Measurements from ENCODE around the gene PLA2G4A. TPM values are rescaled to one million over a fixed set of nuclear protein-coding genes. Genes with fewer than 3 reads are reported as not detected.

PLA2G4A gene
- total RNA-seq, 1 experiment from 2014 or later, result 8.6 TPM

- Histone ChIP-seq H3K9me2 (ENCODE audit: insufficient read depth) (no peaks in the 10 kb centered on the region), H3K36me3 (ENCODE audit: control insufficient read depth in 1 of 2, insufficient read depth in 2 of 2, low read length in 2 of 2) (no peaks in the 10 kb centered on the region), H3K4me2 (ENCODE audit: low read length) (no peak overlapping the region), H4K20me1 (ENCODE audit: insufficient read depth) (no peaks in the 10 kb centered on the region), H3K79me2 (ENCODE audit: insufficient read depth, low read length) (no peaks in the 10 kb centered on the region), H3K4me1 (ENCODE audit: control insufficient read depth in 1 of 2, insufficient read depth in 2 of 2, low read length in 2 of 2) (no peaks in the 10 kb centered on the region), H2AFZ (ENCODE audit: low read depth, low read length, poor library complexity, severe bottlenecking) (no peak overlapping the region), H3K9ac (ENCODE audit: low read length) (no peak overlapping the region), H3K9me3 (ENCODE audit: control insufficient read depth in 1 of 2, insufficient read depth in 1 of 2, low read depth in 1 of 2, low read length in 2 of 2) (no peaks in the 10 kb centered on the region), H3K27ac (ENCODE audit: low read depth, low read length) (no peak overlapping the region), H3K27me3 (ENCODE audit: insufficient read depth, low read length) (no peaks in the 10 kb centered on the region), H3K4me3 (replicated peaks in 1 of 2; ENCODE audit: low read depth in 1 of 2, low read length in 2 of 2) (no peak overlapping the region)
- ChIA-PET RAD21 (ENCODE audit: low non-redundant PET in 1 of 2, low total read pairs in 2 of 2, uncharacterized antibody in 2 of 2, unreplicated experiment in 2 of 2) (no interaction called here), POLR2A (no interaction called here), CTCF (no interaction called here)
- BruUV-seq (replicated peaks), result no TSS peak
- no peak for TF ChIP-seq SRF (IDR thresholded peaks at IDR 0.05; ENCODE audit: low read depth)
- TF ChIP-seq POLR2A (IDR thresholded peaks at IDR 0.05; ENCODE audit: borderline replicate concordance, extremely low read depth, insufficient read depth, insufficient read length), result no peak
- ATAC-seq (no peak), DNase-seq (ENCODE audit: low read depth, low spot score) (no peak)
- intact Hi-C loops (cut with micrococcal nuclease), result no loop called here
Measured at GRCh38 chr1:186888367-186888766, 59.6 kb downstream of the PLA2G4A start.

- H3K9ac ChIP-seq (ENCODE audit: low read length), result no peak overlapping the region
- no peaks in the 10 kb centered on the region for H3K36me3 ChIP-seq (ENCODE audit: control insufficient read depth in 1 of 2, insufficient read depth in 2 of 2, low read length in 2 of 2)
- H4K20me1 ChIP-seq (ENCODE audit: insufficient read depth), result no peaks in the 10 kb centered on the region
- H3K27me3 ChIP-seq (ENCODE audit: insufficient read depth, low read length), result no peaks in the 10 kb centered on the region
- no peaks in the 10 kb centered on the region for H3K9me3 ChIP-seq (ENCODE audit: control insufficient read depth in 1 of 2, insufficient read depth in 1 of 2, low read depth in 1 of 2, low read length in 2 of 2)
- RAD21 ChIA-PET (ENCODE audit: low non-redundant PET in 1 of 2, low total read pairs in 2 of 2, uncharacterized antibody in 2 of 2, unreplicated experiment in 2 of 2), result no interaction called here
- TF ChIP-seq EZH2phosphoT487 (IDR thresholded peaks at IDR 0.05; ENCODE audit: borderline replicate concordance) (no peak), SRF (IDR thresholded peaks at IDR 0.05; ENCODE audit: low read depth) (no peak), CEBPB (IDR thresholded peaks at IDR 0.05; ENCODE audit: low read depth) (no peak), POLR2AphosphoS5 (IDR thresholded peaks at IDR 0.05; ENCODE audit: low read depth, low read length) (no peak), JUND (IDR thresholded peaks at IDR 0.05) (no peak), TCF7L2 (IDR thresholded peaks at IDR 0.05; ENCODE audit: borderline replicate concordance, extremely low read depth, insufficient read depth, insufficient read length) (no peak), ELF1 (IDR thresholded peaks at IDR 0.05; ENCODE audit: borderline replicate concordance, low read depth) (no peak), REST (IDR thresholded peaks at IDR 0.05; ENCODE audit: low read depth) (no peak), YY1 (IDR thresholded peaks at IDR 0.05; ENCODE audit: extremely low read depth, insufficient replicate concordance, low read depth, low read length) (no peak)
- no peak overlapping the region for H3K4me3 ChIP-seq (replicated peaks in 1 of 2; ENCODE audit: low read depth in 1 of 2, low read length in 2 of 2)
- no peaks in the 10 kb centered on the region for H3K9me2 ChIP-seq (ENCODE audit: insufficient read depth)
- BruUV-seq (replicated peaks), result no TSS peak
- CTCF ChIA-PET, result no interaction called here
- ATAC-seq (no peak), DNase-seq (ENCODE audit: low read depth, low spot score) (no peak)
- intact Hi-C loops (cut with micrococcal nuclease), result no loop called here
- no peak overlapping the region for H2AFZ ChIP-seq (ENCODE audit: low read depth, low read length, poor library complexity, severe bottlenecking)
- no peaks in the 10 kb centered on the region for H3K4me1 ChIP-seq (ENCODE audit: control insufficient read depth in 1 of 2, insufficient read depth in 2 of 2, low read length in 2 of 2)
- H3K79me2 ChIP-seq (ENCODE audit: insufficient read depth, low read length), result no peaks in the 10 kb centered on the region
- POLR2A ChIA-PET, result no interaction called here
- no peak overlapping the region for H3K4me2 ChIP-seq (ENCODE audit: low read length)
- H3K27ac ChIP-seq (ENCODE audit: low read depth, low read length), result no peak overlapping the region
Measured at GRCh38 chr1:186892936-186893335, 64.2 kb downstream of the PLA2G4A start.
